Hindlimb muscle (tissue), 1 donor: ENCODE results near the gene MTIF2. TPM values are rescaled to one million over a fixed set of nuclear protein-coding genes. Genes with fewer than 3 reads are reported as not detected.
"Not testable (repeated sequence)": the region's sequence is repeated elsewhere in the genome, so short reads cannot be mapped to it uniquely, and the experiment has no call there.

Source experiments
- DNase-seq: peaks from one replicate; pipeline ENCODE4 v3.0.0-alpha.2; 2013
- polyA plus RNA-seq: library from polyadenylated mRNA; unstranded; fragments of 120-200 nt; gene quantifications from one replicate; pipeline ENCODE4 v1.2.1, GENCODE V29; 2013; ENCODE audit not compliant: insufficient read length

MTIF2 gene
- polyA plus RNA-seq, 1 donor: 21.2 TPM

DNA sequence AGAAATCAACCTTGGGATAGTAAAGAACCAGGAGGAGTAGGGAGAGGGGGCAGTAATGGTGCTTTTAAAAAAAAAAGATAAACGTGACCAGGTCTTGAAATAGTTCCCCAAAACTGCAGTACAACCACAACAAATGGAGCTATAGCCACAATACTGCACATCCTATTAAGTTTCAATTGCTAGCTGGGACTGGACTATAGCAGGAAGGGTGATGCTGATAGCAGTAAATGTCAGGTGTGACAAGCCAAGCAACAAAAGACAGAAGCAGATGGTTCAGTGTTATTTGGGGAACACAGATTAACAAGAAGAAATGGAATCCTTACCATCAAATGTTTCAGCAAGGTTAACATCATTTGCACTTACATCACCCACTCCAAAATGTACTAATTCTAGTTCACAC, 26.4 kb downstream of the MTIF2 start:
- DNase-seq: no peak

DNA sequence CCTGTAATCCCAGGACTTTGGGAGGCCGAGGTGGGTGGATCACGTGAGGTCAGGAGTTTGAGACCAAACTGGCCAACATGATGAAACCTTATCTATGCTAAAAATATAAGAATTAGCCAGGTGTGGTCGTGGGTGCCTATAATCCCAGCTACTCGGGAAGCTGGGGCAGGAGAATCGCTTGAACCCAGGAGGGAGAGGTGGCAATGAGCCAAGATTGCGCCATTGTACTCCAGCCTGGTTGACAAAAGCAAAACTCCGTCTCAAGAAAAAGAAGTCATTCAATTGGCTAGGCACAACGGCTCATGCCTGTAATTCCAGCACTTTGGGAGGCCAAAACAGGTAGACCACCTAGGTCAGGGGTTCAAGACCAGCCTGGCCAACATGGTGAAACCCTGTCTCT, 27.4 kb downstream of the MTIF2 start:
- not testable (repeated sequence) for DNase-seq

DNA sequence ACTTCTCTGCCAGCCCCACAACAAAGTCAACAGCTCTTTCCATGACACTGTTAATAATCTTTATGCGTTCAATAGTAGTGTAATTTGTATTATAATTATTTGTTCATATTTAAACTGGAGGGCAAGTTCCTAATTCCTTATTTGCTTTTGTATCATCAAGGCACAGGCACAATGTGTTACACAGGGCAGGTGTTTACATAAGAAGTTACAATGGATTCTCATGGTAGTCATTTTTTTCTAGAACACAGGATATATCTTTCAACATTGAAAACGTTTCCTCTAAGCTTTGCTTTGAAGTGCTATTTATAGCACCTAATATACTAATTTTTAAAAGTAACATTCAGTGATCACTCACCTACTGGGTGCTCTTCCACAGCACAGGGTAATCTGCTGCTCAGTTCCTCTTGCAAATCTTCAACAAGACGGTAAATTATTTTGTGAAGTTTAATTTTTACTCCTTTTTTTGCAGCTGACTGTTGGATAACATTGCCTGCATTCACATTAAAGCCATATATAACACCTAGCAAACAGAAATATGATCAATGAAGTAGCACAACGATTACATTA, 29.3 kb downstream of the MTIF2 start:
- no peak for DNase-seq

GRCh38 chr2:55236992-55237543, 32.0 kb downstream of the MTIF2 start:
- no peak for DNase-seq

DNA sequence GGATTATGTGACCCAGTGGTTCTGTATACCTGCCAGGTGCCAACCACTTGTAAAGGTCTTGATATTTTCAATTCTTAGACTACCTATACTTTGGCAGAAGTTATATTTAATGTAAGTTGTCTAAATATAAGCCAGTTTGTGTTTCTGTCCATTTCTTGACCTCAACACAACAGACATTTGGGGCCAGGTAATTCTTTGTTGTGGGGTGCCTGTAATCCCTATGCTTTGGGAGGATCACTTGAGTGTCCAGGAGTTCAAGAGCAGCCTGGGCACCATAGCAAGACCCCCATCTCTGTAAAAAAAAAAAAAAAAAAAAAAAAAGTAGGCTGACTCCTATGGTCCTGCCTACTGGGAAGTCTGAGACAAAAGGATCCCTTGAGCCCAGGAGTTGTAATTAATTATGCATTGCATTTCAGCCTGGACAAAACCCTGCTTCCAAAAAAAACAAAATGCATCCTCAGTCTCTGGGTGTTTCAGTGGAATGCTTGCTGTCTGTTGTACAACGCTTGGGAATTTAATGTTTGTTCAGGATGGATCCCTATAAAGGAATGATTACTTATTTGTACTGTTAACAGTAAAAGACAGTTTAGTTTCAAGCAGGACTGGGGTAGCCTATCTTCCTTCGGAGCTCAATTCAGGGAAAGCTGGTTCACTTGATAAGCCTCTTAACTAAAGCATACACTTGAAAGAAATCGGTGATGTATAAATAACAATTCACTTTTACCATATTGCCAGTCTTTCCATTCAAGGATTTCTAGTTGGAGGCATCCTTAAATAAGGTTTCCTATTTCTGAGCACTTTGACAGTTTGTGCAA, 33.1 kb downstream of the MTIF2 start:
- DNase-seq: no peak

GRCh38 chr2:55233658-55233940, 35.4 kb downstream of the MTIF2 start:
- no peak for DNase-seq

- DNase-seq: no peak
Measured at GRCh38 chr2:55232863-55233657, 36.0 kb downstream of the MTIF2 start.

GRCh38 chr2:55232084-55232862, 36.8 kb downstream of the MTIF2 start, which contains the start of the genes CLHC1 and RPS27A:
CLHC1 (minus strand) TSS chr2:55232293; CDS start chr2:55222411, 9,882 bp downstream.
RPS27A (plus strand) TSS chr2:55232688; CDS start chr2:55232825, 137 bp downstream.
- DNase-seq: peak; percentile 95

- no peak for DNase-seq
Measured at GRCh38 chr2:55231546-55232083, 37.4 kb downstream of the MTIF2 start.

DNA sequence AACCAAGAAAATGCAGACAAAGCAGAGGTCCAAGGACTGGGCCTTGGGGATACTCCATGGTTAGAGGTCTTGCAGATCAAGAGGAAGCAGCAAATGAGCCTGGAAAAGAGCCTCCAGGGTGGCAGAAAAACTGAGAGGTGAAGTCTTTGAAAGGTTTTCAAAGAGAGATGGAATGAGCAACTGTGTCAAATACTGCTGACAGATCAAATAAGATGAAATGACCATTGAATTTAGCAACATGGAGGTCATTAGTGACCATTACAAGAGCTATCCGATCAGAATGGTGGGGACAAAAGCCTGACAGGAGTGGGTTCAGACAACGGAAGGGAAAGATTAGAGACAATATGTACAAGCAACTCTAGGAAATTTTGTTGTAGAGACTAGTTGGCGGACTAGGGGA, 38.5 kb downstream of the MTIF2 start:
- DNase-seq: no peak

GRCh38 chr2:55229221-55229620, 39.8 kb downstream of the MTIF2 start:
- no peak for DNase-seq

DNA sequence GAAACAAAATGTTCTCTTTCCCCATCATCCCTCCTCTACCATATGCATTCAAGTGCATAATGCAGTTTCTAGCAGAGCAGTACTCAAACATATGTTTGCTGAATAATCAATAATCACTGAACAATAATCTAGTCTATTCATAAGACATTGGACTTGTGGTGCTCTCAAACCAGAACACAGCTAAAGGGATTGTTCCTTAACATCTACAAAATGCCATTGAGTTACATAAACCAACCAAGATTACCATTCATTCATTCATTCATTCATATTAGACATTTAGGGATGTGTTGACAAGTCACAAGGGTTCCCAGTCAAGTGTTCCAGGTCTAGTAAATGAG, 40.8 kb downstream of the MTIF2 start:
- no peak for DNase-seq

GRCh38 chr2:55227437-55228225, 41.4 kb downstream of the MTIF2 start:
- DNase-seq: not testable (repeated sequence)

DNA sequence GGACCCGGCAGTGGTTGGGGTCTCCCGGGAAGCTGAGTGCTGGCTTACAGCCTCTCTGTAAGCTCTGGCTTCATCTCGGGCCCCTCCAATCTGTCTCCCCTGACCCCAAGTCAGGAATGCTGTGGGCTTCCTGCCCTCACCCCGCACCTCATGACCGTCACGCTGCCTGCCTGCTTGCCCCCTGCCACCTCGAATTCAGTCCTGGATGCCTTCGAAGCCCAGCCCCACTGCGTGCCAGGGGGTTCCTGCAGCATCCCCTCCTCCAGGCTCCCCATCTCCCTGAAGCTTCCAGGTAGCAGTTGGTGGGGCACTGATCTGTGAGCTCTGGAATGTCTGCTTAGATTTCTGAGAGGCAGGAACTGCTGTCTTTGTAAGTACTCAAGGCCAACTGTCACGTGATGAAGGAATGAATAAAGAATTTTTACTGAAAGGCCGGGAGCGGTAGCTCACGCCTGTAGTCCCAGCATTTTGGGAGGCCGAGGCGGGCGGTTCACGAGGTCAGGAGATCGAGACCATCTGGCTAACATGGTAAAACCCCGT, 43.5 kb downstream of the MTIF2 start:
- no peak for DNase-seq

DNA sequence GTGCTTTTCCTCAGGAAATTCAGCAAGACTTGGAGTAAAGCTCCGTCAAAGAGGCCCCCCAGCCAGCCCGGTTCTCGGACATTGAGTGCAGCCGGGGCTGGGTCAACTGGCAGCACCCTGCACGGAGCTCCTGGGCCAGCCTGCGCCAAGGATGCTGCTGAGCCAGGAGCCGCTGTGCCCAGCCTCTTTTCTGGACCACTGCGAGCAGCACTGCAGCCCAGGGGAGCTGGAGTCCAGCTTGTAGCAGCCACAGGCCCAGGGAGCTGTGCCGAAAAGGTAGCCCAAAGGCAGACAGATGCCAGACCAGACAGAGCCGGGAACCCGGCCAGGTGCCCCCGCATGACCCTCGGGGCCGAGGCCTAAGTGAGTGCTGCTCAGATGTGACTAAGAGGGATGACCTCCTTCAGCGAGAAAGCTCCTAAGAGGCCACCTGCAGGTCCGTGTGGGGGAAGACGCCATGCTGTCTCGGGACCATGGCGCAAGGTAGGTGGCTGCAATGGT, 44.2 kb downstream of the MTIF2 start:
- no peak for DNase-seq

DNA sequence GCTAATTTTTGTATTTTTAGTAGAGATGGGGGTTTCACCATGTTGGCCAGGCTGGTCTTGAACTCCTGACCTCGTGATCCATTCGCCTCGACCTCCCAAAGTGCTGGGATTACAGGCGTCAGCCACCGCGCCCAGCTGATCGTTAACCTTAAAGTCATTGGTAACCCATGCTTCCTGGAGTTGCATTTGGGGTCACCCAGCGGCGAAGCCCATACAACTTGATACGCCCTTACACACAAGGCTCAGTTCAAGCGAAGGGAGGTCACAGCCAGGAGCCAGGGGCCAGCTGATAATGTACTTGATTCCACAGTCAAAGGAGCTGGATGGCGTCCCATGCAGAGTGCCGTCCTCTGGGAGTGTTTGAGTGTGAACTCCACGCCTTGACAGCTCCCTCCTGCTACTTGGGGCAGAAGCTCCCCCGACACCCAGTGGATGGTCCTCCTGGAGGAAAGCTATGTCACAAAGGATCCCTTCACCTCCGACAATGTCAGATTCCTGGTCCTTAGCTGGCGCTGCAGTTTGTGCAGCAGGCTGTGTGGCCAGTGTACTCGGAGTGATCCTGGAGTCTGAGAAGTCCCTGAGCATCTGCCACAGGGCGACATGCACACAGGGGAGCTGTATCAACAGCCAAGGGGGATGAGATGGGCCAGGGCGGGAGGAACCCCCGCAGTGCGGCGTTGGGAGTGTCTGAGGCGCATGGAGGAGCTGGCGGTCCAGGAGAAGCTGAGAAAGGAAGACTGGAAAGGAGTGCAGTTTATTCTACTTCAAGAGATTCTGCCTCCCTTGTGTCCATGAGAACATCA, 44.9 kb downstream of the MTIF2 start:
- DNase-seq: no peak

DNA sequence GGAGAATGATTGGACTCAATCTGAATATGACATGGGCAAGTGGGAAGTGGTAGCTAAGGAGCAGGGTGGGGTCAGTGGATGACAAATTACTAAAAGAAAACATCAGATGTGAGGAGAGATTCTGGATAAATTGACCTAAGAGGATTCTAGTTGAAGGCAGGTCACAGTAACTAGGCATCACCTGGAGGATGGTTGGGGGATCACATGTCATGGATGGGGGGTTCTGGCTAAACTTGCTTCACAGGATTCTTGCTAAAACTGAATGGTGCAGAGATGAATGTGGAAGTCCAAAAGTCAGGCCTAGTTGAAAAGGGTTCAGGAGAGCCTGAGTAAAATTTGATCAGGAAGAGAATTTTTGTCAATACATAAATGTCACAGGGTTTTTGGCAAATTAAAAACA, 55.2 kb downstream of the MTIF2 start:
- DNase-seq: no peak

- DNase-seq: no peak
Measured at GRCh38 chr2:55204950-55205349, 64.1 kb downstream of the MTIF2 start.

GRCh38 chr2:55204536-55204935, 64.5 kb downstream of the MTIF2 start:
- no peak for DNase-seq

GRCh38 chr2:55200416-55200815, 68.6 kb downstream of the MTIF2 start:
- DNase-seq: no peak
